ENCODE results near the gene OGFOD3.

- TF ChIP-seq CTCF (IDR thresholded peaks at IDR 0.05 in 2 of 3, conservative IDR thresholded peaks at IDR 0.05 in 1 of 3; ENCODE audit: borderline replicate concordance in 1 of 3, insufficient read depth in 1 of 3, low read depth in 2 of 3, low read length in 2 of 3): no peak
- TF ChIP-seq SP1 (IDR thresholded peaks at IDR 0.05; ENCODE audit: low read depth): no peak
- no peak for TF ChIP-seq SIN3A (IDR thresholded peaks at IDR 0.05; ENCODE audit: low read depth)
- TF ChIP-seq POLR2A (IDR thresholded peaks at IDR 0.05; ENCODE audit: borderline replicate concordance, extremely low read depth, insufficient read depth, insufficient read length): no peak
These were observed 11.1 kb downstream of the OGFOD3 start for GRCh38 chr17:82407255-82407654.

Data from HCT116 (cell line).